Neural cell (in vitro differentiated cells): ENCODE measurements around the gene CPNE2. TPM values are rescaled to one million over a fixed set of nuclear protein-coding genes. Genes with fewer than 3 reads are reported as not detected.

ENCODE experiments used
- H2AFZ ChIP-seq: fragments of 200-600, 300-800 bp; sonication (generic), shearing (Covaris generic); 2 replicates; pipeline ENCODE4 v1.6.0; 2014; ENCODE audit warnings: low read depth, mild to moderate bottlenecking, antibody characterized with exemption, low read length, moderate library complexity
- H3F3A ChIP-seq: fragments of 200-600 bp; shearing (Covaris generic); 2 replicates; pipeline ENCODE4 v1.6.1; 2016; ENCODE audit warnings: mild to moderate bottlenecking, moderate library complexity, mixed read lengths, antibody characterized with exemption, low read length; ENCODE audit not compliant: insufficient read depth, poor library complexity, severe bottlenecking
- H3K27ac ChIP-seq: fragments of 200-600, 300-800 bp; sonication (generic), shearing (Covaris generic); 2 replicates; pipeline ENCODE4 v1.5.1; 2014; ENCODE audit warnings: mild to moderate bottlenecking, low read length, moderate library complexity
- H3K27me3 ChIP-seq: fragments of 300-800, 200-600 bp; sonication (generic), shearing (Covaris generic); 2 replicates; pipeline ENCODE4 v1.6.0; 2014; ENCODE audit warnings: mild to moderate bottlenecking, low read depth, low read length, moderate library complexity; ENCODE audit not compliant: insufficient read depth
- H3K36me3 ChIP-seq: fragments of 300-800, 200-600 bp; sonication (generic), shearing (Covaris generic); 2 replicates; pipeline ENCODE4 v1.5.1; 2014; ENCODE audit warnings: mild to moderate bottlenecking, antibody characterized with exemption, low read length, moderate library complexity; ENCODE audit not compliant: insufficient read depth
- H3K4me2 ChIP-seq: fragments of 300-800, 200-600 bp; sonication (generic), shearing (Covaris generic); 2 replicates; pipeline ENCODE4 v1.6.0; 2014; ENCODE audit warnings: mild to moderate bottlenecking, low read length
- H3K4me3 ChIP-seq: fragments of 300-800, 200-600 bp; sonication (generic), shearing (Covaris generic); 2 replicates; pipeline ENCODE4 v1.5.1; 2014; ENCODE audit warnings: mild to moderate bottlenecking, low read length, moderate library complexity
- H3K79me2 ChIP-seq: fragments of 200-600 bp; shearing (Covaris generic); replicated peaks from 2 replicates; pipeline ENCODE4 v1.6.0; 2014; ENCODE audit warnings: mild to moderate bottlenecking, low read length, moderate library complexity; ENCODE audit not compliant: insufficient read depth
- H3K9ac ChIP-seq: fragments of 300-800, 200-600 bp; sonication (generic), shearing (Covaris generic); 2 replicates; pipeline ENCODE4 v1.6.1; 2016; ENCODE audit warnings: mild to moderate bottlenecking, low read length, mixed read lengths
- H3K9me2 ChIP-seq: fragments of 200-600 bp; shearing (Covaris generic); 2 replicates; pipeline ENCODE4 v1.6.1; 2016; ENCODE audit warnings: mild to moderate bottlenecking, low read length, mixed read lengths; ENCODE audit not compliant: insufficient read depth
- H3K9me3 ChIP-seq: fragments of 200-600, 300-800 bp; sonication (generic), shearing (Covaris generic); 2 replicates; pipeline ENCODE4 v1.6.1; 2016; ENCODE audit warnings: mild to moderate bottlenecking, mixed run types, low read length, moderate library complexity, mixed read lengths
- H4K20me1 ChIP-seq: fragments of 200-600 bp; shearing (Covaris generic); 2 replicates; pipeline ENCODE4 v1.6.1; 2016; ENCODE audit warnings: mild to moderate bottlenecking, mixed run types; ENCODE audit not compliant: insufficient read depth
- CTCF ChIP-seq: fragments of 450-650 bp; IDR thresholded peaks from 2 replicates; pipeline ENCODE4 v1.5.1; 2014; ENCODE audit warnings: antibody characterized with exemption, mild to moderate bottlenecking, moderate library complexity; ENCODE audit not compliant: poor library complexity, severe bottlenecking
- EP300 ChIP-seq: fragments of 450-650 bp; conservative IDR thresholded peaks from 2 replicates; pipeline ENCODE4 v1.6.1; 2014; ENCODE audit warnings: antibody characterized with exemption, mild to moderate bottlenecking, moderate library complexity; ENCODE audit not compliant: poor library complexity, severe bottlenecking
- EZH2 ChIP-seq: fragments of 200-600, 300-800 bp; shearing (Covaris generic), sonication (generic); IDR thresholded peaks from 2 replicates; pipeline ENCODE4 v1.6.1; 2014; ENCODE audit warnings: antibody characterized with exemption, low read length, borderline replicate concordance, mild to moderate bottlenecking; ENCODE audit not compliant: insufficient read depth, poor library complexity, severe bottlenecking
- MXI1 ChIP-seq: fragments of 450-650 bp; conservative IDR thresholded peaks from 2 replicates; pipeline ENCODE4 v1.6.1; 2014; ENCODE audit warnings: antibody characterized with exemption, mild to moderate bottlenecking; ENCODE audit not compliant: poor library complexity, severe bottlenecking
- POLR2AphosphoS5 ChIP-seq: IDR thresholded peaks from 2 replicates; pipeline ENCODE4 v1.6.1; 2012
- RAD21 ChIP-seq: fragments of 450-650 bp; conservative IDR thresholded peaks from 2 replicates; pipeline ENCODE4 v1.6.1; 2014; ENCODE audit warnings: antibody characterized with exemption, mild to moderate bottlenecking, moderate library complexity
- REST ChIP-seq: IDR thresholded peaks from 2 replicates; pipeline ENCODE4 v1.6.1; 2012; ENCODE audit warnings: borderline replicate concordance
- SMC3 ChIP-seq: fragments of 450-650 bp; conservative IDR thresholded peaks from 2 replicates; pipeline ENCODE4 v1.6.1; 2014; ENCODE audit warnings: antibody characterized with exemption, mild to moderate bottlenecking, moderate library complexity; ENCODE audit not compliant: poor library complexity
- TAF1 ChIP-seq: IDR thresholded peaks from 2 replicates; pipeline ENCODE4 v1.6.1; 2012; ENCODE audit warnings: low read depth
- polyA plus RNA-seq: library from polyadenylated mRNA; depleted of rRNA; stranded (reverse); fragments of >200 nt; gene quantifications from 2 replicates; pipeline ENCODE4 v1.2.3, GENCODE V29; 2014

The CPNE2 gene
- polyA plus RNA-seq, 1 donor from 2014 or later, result 18.6 TPM

- Histone ChIP-seq H3K36me3 (peaks cover 5% of the 10 kb centered on the region), H3K9me3 (no peaks in the 10 kb centered on the region), H3K4me2 (no peak overlapping the region)
Observed at GRCh38 chr16:57155702-57156350, 63.4 kb downstream of the CPNE2 start.

GRCh38 chr16:57156351-57156703, 63.9 kb downstream of the CPNE2 start:
- Histone ChIP-seq H3K36me3 (peaks cover 5% of the 10 kb centered on the region), H3K9me2 (no peaks in the 10 kb centered on the region)
- TF ChIP-seq MXI1 (no peak), SMC3 (no peak), CTCF (no peak), REST (no peak), TAF1 (no peak), POLR2AphosphoS5 (no peak)

More at GRCh38 chr16:57155702-57156350, 63.4 kb downstream of the CPNE2 start:
- Histone ChIP-seq H2AFZ (no peak overlapping the region), H3K9me2 (no peaks in the 10 kb centered on the region), H3K79me2 (no peaks in the 10 kb centered on the region), H4K20me1 (no peaks in the 10 kb centered on the region), H3K9ac (no peak overlapping the region), H3F3A (no peaks in the 10 kb centered on the region), H3K27me3 (no peaks in the 10 kb centered on the region), H3K27ac (no peak overlapping the region), H3K4me3 (no peak overlapping the region)
- TF ChIP-seq MXI1, result no peak
- no peak for TF ChIP-seq SMC3
- no peak for TF ChIP-seq CTCF
- TF ChIP-seq REST, result no peak
- no peak for TF ChIP-seq TAF1
- no peak for TF ChIP-seq RAD21
- no peak for TF ChIP-seq POLR2AphosphoS5
- TF ChIP-seq EZH2, result no peak
- no peak for TF ChIP-seq EP300

More at GRCh38 chr16:57156351-57156703, 63.9 kb downstream of the CPNE2 start:
- Histone ChIP-seq H4K20me1 (no peaks in the 10 kb centered on the region), H3K27me3 (no peaks in the 10 kb centered on the region), H3K79me2 (no peaks in the 10 kb centered on the region), H3K9me3 (no peaks in the 10 kb centered on the region), H3K4me3 (no peak overlapping the region), H3K27ac (no peak overlapping the region), H2AFZ (no peak overlapping the region), H3K9ac (no peak overlapping the region), H3K4me2 (no peak overlapping the region), H3F3A (no peaks in the 10 kb centered on the region)
